ENCODE results near the gene ADGRL3.
"Not testable (repeated sequence)": the region's sequence is repeated elsewhere in the genome, so short reads cannot be mapped to it uniquely, and the experiment has no call there.

The ADGRL3 gene

GRCh38 chr4:61320631-61321030, 120.5 kb downstream of the ADGRL3 start:
- no peak overlapping the region for H3K4me3 ChIP-seq (ENCODE audit: insufficient read depth, low read depth, low read length, poor library complexity, severe bottlenecking)
- H3K36me3 ChIP-seq (ENCODE audit: control insufficient read depth, insufficient read depth, low read length): no peaks in the 10 kb centered on the region
- H3K27me3 ChIP-seq (replicated peaks; ENCODE audit: control insufficient read depth, insufficient read depth, low read length, poor library complexity, severe bottlenecking): no peaks in the 10 kb centered on the region
- H3K9me3 ChIP-seq (ENCODE audit: control insufficient read depth, low read length): no peaks in the 10 kb centered on the region
- H3K4me1 ChIP-seq (ENCODE audit: control insufficient read depth, insufficient read depth, low read length, poor library complexity, severe bottlenecking): no peaks in the 10 kb centered on the region
- no peak for DNase-seq
- no peak overlapping the region for H3K27ac ChIP-seq (ENCODE audit: insufficient read depth, low read length, poor library complexity, severe bottlenecking)

DNA sequence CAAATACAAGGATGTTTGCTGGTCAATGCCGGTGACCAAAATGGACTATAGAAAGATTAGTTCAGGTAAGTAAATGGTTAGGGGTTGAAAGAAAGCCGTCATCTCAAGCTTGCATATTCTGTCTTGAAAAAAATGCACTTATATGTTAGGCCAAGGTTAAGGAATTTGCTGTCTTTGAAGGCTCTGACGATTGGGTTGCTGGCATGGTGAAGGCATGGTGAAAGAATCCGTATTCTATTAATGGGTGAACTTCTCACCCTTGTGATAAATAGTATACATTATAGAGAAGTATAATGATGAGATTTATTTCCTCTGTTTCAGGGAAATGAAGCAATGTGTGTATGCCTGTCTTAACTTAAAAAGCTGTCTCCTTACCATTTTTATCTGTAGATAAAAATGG, 132.6 kb downstream of the ADGRL3 start:
- Histone ChIP-seq H3K27me3 (replicated peaks; ENCODE audit: control insufficient read depth, insufficient read depth, low read length, poor library complexity, severe bottlenecking) (no peaks in the 10 kb centered on the region), H3K4me3 (ENCODE audit: insufficient read depth, low read depth, low read length, poor library complexity, severe bottlenecking) (no peak overlapping the region), H3K27ac (ENCODE audit: insufficient read depth, low read length, poor library complexity, severe bottlenecking) (no peak overlapping the region), H3K9me3 (ENCODE audit: control insufficient read depth, low read length) (no peaks in the 10 kb centered on the region), H3K4me1 (ENCODE audit: control insufficient read depth, insufficient read depth, low read length, poor library complexity, severe bottlenecking) (no peaks in the 10 kb centered on the region), H3K36me3 (ENCODE audit: control insufficient read depth, insufficient read depth, low read length) (no peaks in the 10 kb centered on the region)
- no peak for DNase-seq

DNA sequence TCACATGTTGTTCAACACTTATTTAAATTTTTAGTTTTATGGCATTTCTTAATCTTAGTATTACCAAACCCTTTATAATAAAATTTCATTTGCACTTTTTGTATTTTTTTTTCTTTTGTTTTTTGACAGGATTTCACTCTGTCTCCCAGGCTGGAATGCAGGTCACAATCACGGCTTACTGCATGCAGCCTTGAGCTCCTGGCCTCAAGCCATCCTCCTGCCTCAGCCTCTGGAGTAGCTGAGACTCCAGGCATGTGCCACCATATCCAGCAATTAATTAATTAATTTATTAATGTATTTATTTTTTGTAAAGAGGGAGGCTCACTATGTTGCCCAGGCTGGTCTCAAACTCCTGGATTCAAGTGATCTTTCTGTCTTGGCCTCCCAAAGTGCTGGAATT, 133.4 kb downstream of the ADGRL3 start:
- Histone ChIP-seq H3K27me3 (replicated peaks; ENCODE audit: control insufficient read depth, insufficient read depth, low read length, poor library complexity, severe bottlenecking) (no peaks in the 10 kb centered on the region), H3K36me3 (ENCODE audit: control insufficient read depth, insufficient read depth, low read length) (no peaks in the 10 kb centered on the region), H3K9me3 (ENCODE audit: control insufficient read depth, low read length) (no peaks in the 10 kb centered on the region), H3K4me1 (ENCODE audit: control insufficient read depth, insufficient read depth, low read length, poor library complexity, severe bottlenecking) (no peaks in the 10 kb centered on the region), H3K4me3 (ENCODE audit: insufficient read depth, low read depth, low read length, poor library complexity, severe bottlenecking) (no peak overlapping the region), H3K27ac (ENCODE audit: insufficient read depth, low read length, poor library complexity, severe bottlenecking) (no peak overlapping the region)
- DNase-seq: no peak

- H3K27ac ChIP-seq (ENCODE audit: insufficient read depth, low read length, poor library complexity, severe bottlenecking): no peak overlapping the region
- no peak for DNase-seq
- no peak overlapping the region for H3K4me3 ChIP-seq (ENCODE audit: insufficient read depth, low read depth, low read length, poor library complexity, severe bottlenecking)
- H3K27me3 ChIP-seq (replicated peaks; ENCODE audit: control insufficient read depth, insufficient read depth, low read length, poor library complexity, severe bottlenecking): no peaks in the 10 kb centered on the region
- no peaks in the 10 kb centered on the region for H3K9me3 ChIP-seq (ENCODE audit: control insufficient read depth, low read length)
- H3K36me3 ChIP-seq (ENCODE audit: control insufficient read depth, insufficient read depth, low read length): no peaks in the 10 kb centered on the region
- no peaks in the 10 kb centered on the region for H3K4me1 ChIP-seq (ENCODE audit: control insufficient read depth, insufficient read depth, low read length, poor library complexity, severe bottlenecking)
Measured at GRCh38 chr4:61335241-61335763, 135.2 kb downstream of the ADGRL3 start.

- no peaks in the 10 kb centered on the region for H3K9me3 ChIP-seq (ENCODE audit: control insufficient read depth, low read length)
- H3K36me3 ChIP-seq (ENCODE audit: control insufficient read depth, insufficient read depth, low read length): no peaks in the 10 kb centered on the region
- H3K27me3 ChIP-seq (replicated peaks; ENCODE audit: control insufficient read depth, insufficient read depth, low read length, poor library complexity, severe bottlenecking): no peaks in the 10 kb centered on the region
- H3K4me3 ChIP-seq (ENCODE audit: insufficient read depth, low read depth, low read length, poor library complexity, severe bottlenecking): no peak overlapping the region
- no peaks in the 10 kb centered on the region for H3K4me1 ChIP-seq (ENCODE audit: control insufficient read depth, insufficient read depth, low read length, poor library complexity, severe bottlenecking)
- H3K27ac ChIP-seq (ENCODE audit: insufficient read depth, low read length, poor library complexity, severe bottlenecking): no peak overlapping the region
- no peak for DNase-seq
Measured at GRCh38 chr4:61336488-61336887, 136.4 kb downstream of the ADGRL3 start.

DNA sequence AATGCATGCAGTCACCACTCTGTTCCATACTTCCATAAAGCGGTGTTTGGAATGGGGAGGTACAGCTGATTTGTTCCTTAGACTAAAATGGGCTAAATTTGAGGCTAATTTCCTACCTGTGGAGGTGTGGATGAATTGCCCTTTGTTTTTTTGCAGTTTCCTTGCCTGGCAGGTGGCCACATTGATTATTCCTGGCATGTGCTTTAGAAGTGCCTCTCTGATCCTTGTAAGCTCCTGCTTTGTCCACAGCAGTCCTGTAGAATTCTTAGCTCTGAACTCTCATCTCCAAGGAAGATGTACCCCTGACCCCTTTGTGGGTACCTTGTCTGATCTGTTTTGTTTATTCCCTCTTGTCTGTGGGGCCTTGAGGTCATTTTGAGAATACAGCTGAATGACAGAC, 136.8 kb downstream of the ADGRL3 start:
- no peak for DNase-seq
- Histone ChIP-seq H3K4me3 (ENCODE audit: insufficient read depth, low read depth, low read length, poor library complexity, severe bottlenecking) (no peak overlapping the region), H3K9me3 (ENCODE audit: control insufficient read depth, low read length) (no peaks in the 10 kb centered on the region), H3K27ac (ENCODE audit: insufficient read depth, low read length, poor library complexity, severe bottlenecking) (no peak overlapping the region), H3K36me3 (ENCODE audit: control insufficient read depth, insufficient read depth, low read length) (no peaks in the 10 kb centered on the region), H3K27me3 (replicated peaks; ENCODE audit: control insufficient read depth, insufficient read depth, low read length, poor library complexity, severe bottlenecking) (no peaks in the 10 kb centered on the region), H3K4me1 (ENCODE audit: control insufficient read depth, insufficient read depth, low read length, poor library complexity, severe bottlenecking) (no peaks in the 10 kb centered on the region)

GRCh38 chr4:61342061-61342460, 141.9 kb downstream of the ADGRL3 start:
- H3K27me3 ChIP-seq (replicated peaks; ENCODE audit: control insufficient read depth, insufficient read depth, low read length, poor library complexity, severe bottlenecking): no peaks in the 10 kb centered on the region
- no peaks in the 10 kb centered on the region for H3K36me3 ChIP-seq (ENCODE audit: control insufficient read depth, insufficient read depth, low read length)
- H3K9me3 ChIP-seq (ENCODE audit: control insufficient read depth, low read length): no peaks in the 10 kb centered on the region
- no peak for DNase-seq
- no peak overlapping the region for H3K27ac ChIP-seq (ENCODE audit: insufficient read depth, low read length, poor library complexity, severe bottlenecking)
- no peak overlapping the region for H3K4me3 ChIP-seq (ENCODE audit: insufficient read depth, low read depth, low read length, poor library complexity, severe bottlenecking)
- H3K4me1 ChIP-seq (ENCODE audit: control insufficient read depth, insufficient read depth, low read length, poor library complexity, severe bottlenecking): no peaks in the 10 kb centered on the region

DNA sequence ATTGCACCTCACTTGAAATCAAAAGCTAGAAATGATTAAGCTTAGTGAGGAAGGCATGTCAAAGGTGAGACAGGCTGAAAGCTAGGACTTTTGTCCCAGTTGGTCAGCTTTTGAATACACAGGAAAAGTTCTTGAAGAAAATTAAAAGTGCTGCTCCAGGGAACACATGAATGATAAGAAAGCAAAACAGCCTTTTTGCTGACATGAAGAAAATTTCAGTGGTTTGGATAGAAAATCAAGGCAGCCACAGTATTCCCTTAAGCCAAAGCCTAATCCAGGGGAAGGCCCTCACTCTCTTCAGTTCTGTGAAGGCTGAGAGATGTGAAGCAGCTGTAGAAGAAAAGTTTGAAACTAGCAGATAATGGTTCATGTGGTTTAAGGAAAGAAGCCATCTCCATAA, 150.8 kb downstream of the ADGRL3 start:
- Histone ChIP-seq H3K27ac (ENCODE audit: insufficient read depth, low read length, poor library complexity, severe bottlenecking) (no peak overlapping the region), H3K4me3 (ENCODE audit: insufficient read depth, low read depth, low read length, poor library complexity, severe bottlenecking) (no peak overlapping the region), H3K27me3 (replicated peaks; ENCODE audit: control insufficient read depth, insufficient read depth, low read length, poor library complexity, severe bottlenecking) (no peaks in the 10 kb centered on the region), H3K36me3 (ENCODE audit: control insufficient read depth, insufficient read depth, low read length) (no peaks in the 10 kb centered on the region), H3K9me3 (ENCODE audit: control insufficient read depth, low read length) (no peaks in the 10 kb centered on the region), H3K4me1 (ENCODE audit: control insufficient read depth, insufficient read depth, low read length, poor library complexity, severe bottlenecking) (no peaks in the 10 kb centered on the region)
- DNase-seq: no peak

DNA sequence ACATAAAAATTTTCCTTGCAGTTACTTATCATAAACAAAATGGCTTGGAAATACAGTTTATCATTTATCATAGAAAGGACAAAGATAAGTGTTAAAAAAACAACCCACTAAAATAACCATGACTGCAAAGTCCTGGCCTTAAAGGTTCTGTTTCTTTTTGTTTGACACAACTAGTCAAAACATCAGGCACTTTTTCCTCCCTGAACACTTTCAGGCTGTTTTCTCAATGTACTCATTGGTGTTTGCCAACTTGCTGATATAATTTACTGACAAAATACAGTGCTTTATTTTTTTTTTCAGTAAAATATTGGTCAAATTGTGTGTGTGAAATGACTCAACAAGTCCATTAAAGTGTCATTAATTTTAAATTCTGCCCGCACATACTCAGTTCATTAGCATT, 156.6 kb downstream of the ADGRL3 start:
- no peak for DNase-seq
- no peaks in the 10 kb centered on the region for H3K9me3 ChIP-seq (ENCODE audit: control insufficient read depth, low read length)
- no peak overlapping the region for H3K27ac ChIP-seq (ENCODE audit: insufficient read depth, low read length, poor library complexity, severe bottlenecking)
- no peaks in the 10 kb centered on the region for H3K4me1 ChIP-seq (ENCODE audit: control insufficient read depth, insufficient read depth, low read length, poor library complexity, severe bottlenecking)
- no peaks in the 10 kb centered on the region for H3K27me3 ChIP-seq (replicated peaks; ENCODE audit: control insufficient read depth, insufficient read depth, low read length, poor library complexity, severe bottlenecking)
- no peaks in the 10 kb centered on the region for H3K36me3 ChIP-seq (ENCODE audit: control insufficient read depth, insufficient read depth, low read length)
- no peak overlapping the region for H3K4me3 ChIP-seq (ENCODE audit: insufficient read depth, low read depth, low read length, poor library complexity, severe bottlenecking)

GRCh38 chr4:61359301-61359700, 159.2 kb downstream of the ADGRL3 start:
- H3K4me3 ChIP-seq (ENCODE audit: insufficient read depth, low read depth, low read length, poor library complexity, severe bottlenecking): no peak overlapping the region
- no peak for DNase-seq
- H3K27ac ChIP-seq (ENCODE audit: insufficient read depth, low read length, poor library complexity, severe bottlenecking): no peak overlapping the region
- no peaks in the 10 kb centered on the region for H3K27me3 ChIP-seq (replicated peaks; ENCODE audit: control insufficient read depth, insufficient read depth, low read length, poor library complexity, severe bottlenecking)
- no peaks in the 10 kb centered on the region for H3K4me1 ChIP-seq (ENCODE audit: control insufficient read depth, insufficient read depth, low read length, poor library complexity, severe bottlenecking)
- H3K9me3 ChIP-seq (ENCODE audit: control insufficient read depth, low read length): no peaks in the 10 kb centered on the region
- no peaks in the 10 kb centered on the region for H3K36me3 ChIP-seq (ENCODE audit: control insufficient read depth, insufficient read depth, low read length)

GRCh38 chr4:61372817-61373216, 172.7 kb downstream of the ADGRL3 start:
- not testable (repeated sequence) for H3K9me3 ChIP-seq (ENCODE audit: control insufficient read depth, low read length); DNase-seq; H3K4me3 ChIP-seq (ENCODE audit: insufficient read depth, low read depth, low read length, poor library complexity, severe bottlenecking); H3K27me3 ChIP-seq (replicated peaks; ENCODE audit: control insufficient read depth, insufficient read depth, low read length, poor library complexity, severe bottlenecking); H3K36me3 ChIP-seq (ENCODE audit: control insufficient read depth, insufficient read depth, low read length); H3K4me1 ChIP-seq (ENCODE audit: control insufficient read depth, insufficient read depth, low read length, poor library complexity, severe bottlenecking); H3K27ac ChIP-seq (ENCODE audit: insufficient read depth, low read length, poor library complexity, severe bottlenecking)
